HEK293 (cell line): ENCODE results near the gene CACNA2D3.

Experiments used
- CTCF ChIA-PET: fragments of 350-600 bp; formaldehyde crosslinking; extraction: SDS; loops from one replicate; lab custom pipeline; 2021; ENCODE audit warnings: antibody characterized with exemption; lab: Yijun Ruan, JAX
- POLR2A ChIA-PET: fragments of 300-600 bp; formaldehyde crosslinking; extraction: SDS; loops from one replicate; lab custom pipeline; 2020; ENCODE audit warnings: antibody characterized with exemption, inconsistent platforms; lab: Yijun Ruan, JAX
- H3K27ac ChIP-seq: fragments of 200-500 bp; sonication (Bioruptor generic); 2 replicates; pipeline ENCODE4 v1.5.1; 2014; ENCODE audit warnings: low read depth, low read length, control low read depth, inconsistent platforms; ENCODE audit errors: extremely low read depth
- H3K36me3 ChIP-seq, 2 experiments: fragments of 200-500 bp in 1 of 2; sonication (Bioruptor generic) in 1 of 2; 1 replicate in 1 of 2; 2 replicates in 1 of 2; pipeline ENCODE4 v1.5.1; 2014 to 2017; ENCODE audit warnings: inconsistent platforms in 2 of 2, low read length in 2 of 2; ENCODE audit not compliant: control insufficient read depth in 2 of 2, insufficient read depth in 1 of 2
- H3K4me1 ChIP-seq: fragments of 200-500 bp; sonication (Bioruptor generic); 2 replicates; pipeline ENCODE4 v1.5.1; 2014; ENCODE audit warnings: mild to moderate bottlenecking, low read length, inconsistent platforms; ENCODE audit not compliant: control insufficient read depth, insufficient read depth
- H3K4me3 ChIP-seq: 2 replicates; pipeline ENCODE4 v1.5.1; 2011; ENCODE audit warnings: low read depth, mild to moderate bottlenecking, control low read depth, low read length, moderate library complexity
- H3K9me3 ChIP-seq: fragments of 200-500 bp; sonication (Bioruptor generic); 2 replicates; pipeline ENCODE4 v1.5.1; 2014; ENCODE audit warnings: low read depth, low read length, inconsistent platforms; ENCODE audit not compliant: control insufficient read depth, insufficient read depth
- BCL11A ChIP-seq: fragments of 450-650 bp; formaldehyde crosslinking; IDR thresholded peaks from 2 replicates; pipeline ENCODE4 v1.5.1; 2016; ENCODE audit warnings: low read depth, missing biosample characterization, missing genetic modification characterization
- KLF9 ChIP-seq: fragments of 450-650 bp; formaldehyde crosslinking; IDR thresholded peaks from 2 replicates; pipeline ENCODE4 v1.5.1; 2016; ENCODE audit warnings: missing biosample characterization, missing genetic modification characterization, low read depth
- ZNF132 ChIP-seq: fragments of 450-650 bp; formaldehyde crosslinking; IDR thresholded peaks from 2 replicates; pipeline ENCODE4 v1.5.1; 2017; ENCODE audit warnings: missing biosample characterization, missing genetic modification characterization, borderline replicate concordance
- ZNF146 ChIP-seq: fragments of 450-650 bp; formaldehyde crosslinking; IDR thresholded peaks from 2 replicates; pipeline ENCODE4 v1.5.1; 2016; ENCODE audit warnings: missing biosample characterization, missing genetic modification characterization
- ZNF155 ChIP-seq: fragments of 450-650 bp; formaldehyde crosslinking; IDR thresholded peaks from 2 replicates; pipeline ENCODE4 v1.5.1; 2016; ENCODE audit warnings: missing biosample characterization, missing genetic modification characterization
- ZNF174 ChIP-seq: fragments of 450-650 bp; formaldehyde crosslinking; IDR thresholded peaks from 2 replicates; pipeline ENCODE4 v1.5.0; 2017; ENCODE audit warnings: missing biosample characterization, mild to moderate bottlenecking, missing genetic modification characterization
- ZNF214 ChIP-seq: fragments of 450-650 bp; formaldehyde crosslinking; IDR thresholded peaks from 2 replicates; pipeline ENCODE4 v1.5.1; 2017; ENCODE audit warnings: missing biosample characterization, mild to moderate bottlenecking, missing genetic modification characterization, borderline replicate concordance
- ZNF239 ChIP-seq: fragments of 450-650 bp; formaldehyde crosslinking; IDR thresholded peaks from 2 replicates; pipeline ENCODE4 v1.5.1; 2016; ENCODE audit warnings: missing biosample characterization, missing genetic modification characterization
- ZNF274 ChIP-seq, 2 experiments: fragments of 200-500 bp in 1 of 2; fragments of 450-650 bp in 1 of 2; sonication (Bioruptor generic) in 1 of 2; formaldehyde crosslinking in 1 of 2; IDR thresholded peaks; 2 replicates each; pipeline versions ENCODE4 v1.5.1 to v1.6.1; 2014 to 2016; ENCODE audit warnings: borderline replicate concordance in 1 of 2, inconsistent platforms in 1 of 2, low read length in 1 of 2, missing biosample characterization in 1 of 2, missing genetic modification characterization in 1 of 2
- ZNF292 ChIP-seq: fragments of 450-650 bp; formaldehyde crosslinking; IDR thresholded peaks from 2 replicates; pipeline ENCODE4 v1.5.1; 2016; ENCODE audit warnings: low read depth, missing biosample characterization, missing genetic modification characterization, borderline replicate concordance
- ZNF302 ChIP-seq: fragments of 450-650 bp; formaldehyde crosslinking; IDR thresholded peaks from 2 replicates; pipeline ENCODE4 v1.5.1; 2016; ENCODE audit warnings: missing biosample characterization, missing genetic modification characterization, low read depth
- ZNF335 ChIP-seq: fragments of 450-650 bp; formaldehyde crosslinking; conservative IDR thresholded peaks from 2 replicates; pipeline ENCODE4 v1.5.1; 2016; ENCODE audit warnings: missing biosample characterization, missing genetic modification characterization
- ZNF555 ChIP-seq: fragments of 450-650 bp; formaldehyde crosslinking; conservative IDR thresholded peaks from 2 replicates; pipeline ENCODE4 v1.5.1; 2017; ENCODE audit warnings: missing biosample characterization, mild to moderate bottlenecking, missing genetic modification characterization, inconsistent platforms
- ZNF600 ChIP-seq: fragments of 450-650 bp; formaldehyde crosslinking; IDR thresholded peaks from 2 replicates; pipeline ENCODE4 v1.5.1; 2016; ENCODE audit warnings: missing biosample characterization, missing genetic modification characterization
- ZNF629 ChIP-seq: fragments of 450-650 bp; formaldehyde crosslinking; IDR thresholded peaks from 2 replicates; pipeline ENCODE4 v1.5.1; 2017; ENCODE audit warnings: missing biosample characterization, missing genetic modification characterization
- ZNF670 ChIP-seq: fragments of 450-650 bp; formaldehyde crosslinking; IDR thresholded peaks from 2 replicates; pipeline ENCODE4 v1.5.1; 2016; ENCODE audit warnings: missing biosample characterization, missing genetic modification characterization, low read depth
- ZNF701 ChIP-seq: fragments of 450-650 bp; formaldehyde crosslinking; IDR thresholded peaks from 2 replicates; pipeline ENCODE4 v1.5.1; 2016; ENCODE audit warnings: missing biosample characterization, missing genetic modification characterization
- ZNF707 ChIP-seq: fragments of 450-650 bp; formaldehyde crosslinking; IDR thresholded peaks from 2 replicates; pipeline ENCODE4 v1.5.1; 2016; ENCODE audit warnings: missing biosample characterization, missing genetic modification characterization
- ZNF747 ChIP-seq: fragments of 450-650 bp; formaldehyde crosslinking; IDR thresholded peaks from 2 replicates; pipeline ENCODE4 v1.5.1; 2016; ENCODE audit warnings: missing biosample characterization, missing genetic modification characterization
- TF ChIP-seq, protein P1 (sequence below): fragments of 450-650 bp; formaldehyde crosslinking; IDR thresholded peaks from 2 replicates; pipeline ENCODE4 v1.5.1; 2016; ENCODE audit warnings: missing biosample characterization, missing genetic modification characterization, low read depth
- TF ChIP-seq, protein P2 (sequence below): fragments of 450-650 bp; formaldehyde crosslinking; IDR thresholded peaks from 2 replicates; pipeline ENCODE4 v1.5.1; 2016; ENCODE audit warnings: missing biosample characterization, missing genetic modification characterization
- TF ChIP-seq, protein P3 (sequence below): fragments of 450-650 bp; formaldehyde crosslinking; IDR thresholded peaks from 2 replicates; pipeline ENCODE4 v1.5.1; 2016; ENCODE audit warnings: missing biosample characterization, missing genetic modification characterization
- TF ChIP-seq, protein P4 (sequence below): fragments of 450-650 bp; formaldehyde crosslinking; IDR thresholded peaks from 2 replicates; pipeline ENCODE4 v1.5.1; 2016; ENCODE audit warnings: missing biosample characterization, missing genetic modification characterization
- TF ChIP-seq, protein P5 (sequence below): fragments of 450-650 bp; formaldehyde crosslinking; IDR thresholded peaks from 2 replicates; pipeline ENCODE4 v1.5.1; 2016; ENCODE audit warnings: missing biosample characterization, missing genetic modification characterization

Gene CACNA2D3

DNA sequence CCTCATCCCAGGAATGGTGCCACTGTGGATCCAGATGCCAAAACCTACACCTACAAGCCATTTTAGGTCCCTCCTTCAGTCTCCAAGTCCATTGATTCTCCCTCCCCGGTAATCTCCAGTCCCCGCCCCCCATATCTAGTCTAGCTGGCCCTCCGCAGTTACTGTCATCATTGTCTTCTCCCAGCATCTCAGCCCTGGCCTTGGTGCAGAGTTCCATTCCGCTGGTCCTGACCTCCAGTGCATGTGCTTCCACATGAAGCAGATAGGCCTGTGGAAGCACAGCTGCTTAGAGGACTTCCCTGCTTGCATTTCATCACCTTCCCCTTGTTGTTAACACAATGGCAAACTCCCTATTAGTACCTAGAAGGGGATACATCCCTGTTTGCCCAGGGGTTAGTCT, 473.7 kb downstream of the CACNA2D3 start:
- CTCF ChIA-PET = no interaction called here
- no peaks in the 10 kb centered on the region for H3K4me1 ChIP-seq
- POLR2A ChIA-PET = no interaction called here
- TF ChIP-seq BCL11A (tag by site-specific recombination) (no peak), ZNF555 (tag by site-specific recombination) (no peak), ZNF335 (tag by site-specific recombination) (no peak), ZNF707 (no peak), ZNF239 (no peak), ZNF214 (no peak)
- TF ChIP-seq, protein P1, sequence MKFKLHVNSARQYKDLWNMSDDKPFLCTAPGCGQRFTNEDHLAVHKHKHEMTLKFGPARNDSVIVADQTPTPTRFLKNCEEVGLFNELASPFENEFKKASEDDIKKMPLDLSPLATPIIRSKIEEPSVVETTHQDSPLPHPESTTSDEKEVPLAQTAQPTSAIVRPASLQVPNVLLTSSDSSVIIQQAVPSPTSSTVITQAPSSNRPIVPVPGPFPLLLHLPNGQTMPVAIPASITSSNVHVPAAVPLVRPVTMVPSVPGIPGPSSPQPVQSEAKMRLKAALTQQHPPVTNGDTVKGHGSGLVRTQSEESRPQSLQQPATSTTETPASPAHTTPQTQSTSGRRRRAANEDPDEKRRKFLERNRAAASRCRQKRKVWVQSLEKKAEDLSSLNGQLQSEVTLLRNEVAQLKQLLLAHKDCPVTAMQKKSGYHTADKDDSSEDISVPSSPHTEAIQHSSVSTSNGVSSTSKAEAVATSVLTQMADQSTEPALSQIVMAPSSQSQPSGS (tag by site-specific recombination) = no peak
- TF ChIP-seq, protein P2, sequence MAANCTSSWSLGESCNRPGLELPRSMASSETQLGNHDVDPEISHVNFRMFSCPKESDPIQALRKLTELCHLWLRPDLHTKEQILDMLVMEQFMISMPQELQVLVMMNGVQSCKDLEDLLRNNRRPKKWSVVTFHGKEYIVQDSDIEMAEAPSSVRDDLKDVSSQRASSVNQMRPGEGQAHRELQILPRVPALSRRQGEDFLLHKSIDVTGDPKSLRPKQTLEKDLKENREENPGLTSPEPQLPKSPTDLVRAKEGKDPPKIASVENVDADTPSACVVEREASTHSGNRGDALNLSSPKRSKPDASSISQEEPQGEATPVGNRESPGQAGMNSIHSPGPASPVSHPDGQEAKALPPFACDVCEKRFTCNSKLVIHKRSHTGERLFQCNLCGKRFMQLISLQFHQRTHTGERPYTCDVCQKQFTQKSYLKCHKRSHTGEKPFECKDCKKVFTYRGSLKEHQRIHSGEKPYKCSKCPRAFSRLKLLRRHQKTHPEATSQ (tag by site-specific recombination) = no peak
- TF ChIP-seq, protein P3, sequence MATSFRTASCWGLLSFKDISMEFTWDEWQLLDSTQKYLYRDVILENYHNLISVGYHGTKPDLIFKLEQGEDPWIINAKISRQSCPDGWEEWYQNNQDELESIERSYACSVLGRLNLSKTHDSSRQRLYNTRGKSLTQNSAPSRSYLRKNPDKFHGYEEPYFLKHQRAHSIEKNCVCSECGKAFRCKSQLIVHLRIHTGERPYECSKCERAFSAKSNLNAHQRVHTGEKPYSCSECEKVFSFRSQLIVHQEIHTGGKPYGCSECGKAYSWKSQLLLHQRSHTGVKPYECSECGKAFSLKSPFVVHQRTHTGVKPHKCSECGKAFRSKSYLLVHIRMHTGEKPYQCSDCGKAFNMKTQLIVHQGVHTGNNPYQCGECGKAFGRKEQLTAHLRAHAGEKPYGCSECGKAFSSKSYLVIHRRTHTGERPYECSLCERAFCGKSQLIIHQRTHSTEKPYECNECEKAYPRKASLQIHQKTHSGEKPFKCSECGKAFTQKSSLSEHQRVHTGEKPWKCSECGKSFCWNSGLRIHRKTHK = no peak
- no peak overlapping the region for H3K4me3 ChIP-seq
- H3K9me3 ChIP-seq = no peaks in the 10 kb centered on the region
- H3K27ac ChIP-seq = no peak overlapping the region
- H3K36me3 ChIP-seq = no peaks in the 10 kb centered on the region

DNA sequence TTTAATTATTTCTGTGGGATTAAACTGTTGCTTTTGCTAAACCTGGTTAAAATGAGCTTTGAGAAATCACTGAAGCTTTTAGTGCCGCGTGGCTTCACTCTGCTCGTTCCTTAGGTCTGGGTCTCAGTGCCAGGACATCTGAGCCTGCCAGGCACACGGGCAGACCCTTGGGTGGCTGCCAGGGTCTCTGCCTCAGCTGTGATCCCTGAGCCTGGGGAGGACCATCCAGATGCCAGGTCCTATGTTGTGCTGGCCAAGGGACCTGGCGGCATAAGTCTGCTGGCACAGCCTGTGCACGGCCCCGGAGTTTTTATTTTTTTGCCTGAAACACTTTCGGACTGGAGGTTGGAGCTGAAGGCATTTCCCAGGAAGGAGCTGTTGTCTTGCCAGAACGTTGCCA, 477.4 kb downstream of the CACNA2D3 start:
- Histone ChIP-seq H3K4me3 (no peak overlapping the region), H3K36me3 (no peaks in the 10 kb centered on the region), H3K4me1 (no peaks in the 10 kb centered on the region), H3K9me3 (no peaks in the 10 kb centered on the region), H3K27ac (no peak overlapping the region)
- TF ChIP-seq ZNF747 (no peak), ZNF629 (tag by site-specific recombination) (no peak), ZNF701 (tag by site-specific recombination) (no peak), ZNF146 (tag by site-specific recombination) (no peak), ZNF600 (tag by site-specific recombination) (no peak), ZNF292 (tag by site-specific recombination) (no peak), ZNF274 (IDR thresholded peaks at IDR 0.05; ENCODE audit: low read length) (no peak), ZNF274 (tag by site-specific recombination; IDR thresholded peaks at IDR 0.05; ENCODE audit: borderline replicate concordance) (no peak), ZNF132 (tag by site-specific recombination) (no peak), ZNF670 (tag by site-specific recombination) (no peak), ZNF302 (tag by site-specific recombination) (no peak), ZNF174 (tag by site-specific recombination) (no peak), ZNF155 (no peak), KLF9 (tag by site-specific recombination) (no peak)
- TF ChIP-seq, protein P4, sequence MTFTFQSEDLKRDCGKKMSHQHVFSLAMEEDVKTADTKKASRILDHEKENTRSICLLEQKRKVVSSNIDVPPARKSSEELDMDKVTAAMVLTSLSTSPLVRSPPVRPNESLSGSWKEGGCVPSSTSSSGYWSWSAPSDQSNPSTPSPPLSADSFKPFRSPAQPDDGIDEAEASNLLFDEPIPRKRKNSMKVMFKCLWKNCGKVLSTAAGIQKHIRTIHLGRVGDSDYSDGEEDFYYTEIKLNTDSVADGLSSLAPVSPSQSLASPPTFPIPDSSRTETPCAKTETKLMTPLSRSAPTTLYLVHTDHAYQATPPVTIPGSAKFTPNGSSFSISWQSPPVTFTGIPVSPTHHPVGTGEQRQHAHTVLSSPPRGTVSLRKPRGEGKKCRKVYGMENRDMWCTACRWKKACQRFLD = no peak
- TF ChIP-seq, protein P5, sequence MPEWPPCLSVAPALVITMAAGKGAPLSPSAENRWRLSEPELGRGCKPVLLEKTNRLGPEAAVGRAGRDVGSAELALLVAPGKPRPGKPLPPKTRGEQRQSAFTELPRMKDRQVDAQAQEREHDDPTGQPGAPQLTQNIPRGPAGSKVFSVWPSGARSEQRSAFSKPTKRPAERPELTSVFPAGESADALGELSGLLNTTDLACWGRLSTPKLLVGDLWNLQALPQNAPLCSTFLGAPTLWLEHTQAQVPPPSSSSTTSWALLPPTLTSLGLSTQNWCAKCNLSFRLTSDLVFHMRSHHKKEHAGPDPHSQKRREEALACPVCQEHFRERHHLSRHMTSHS (tag by site-specific recombination) = no peak
- ChIA-PET POLR2A (no interaction called here), CTCF (no interaction called here)
